Left ventricle myocardium inferior (tissue), 1 donor: ENCODE data around the gene ZBED6. TPM values are rescaled to one million over a fixed set of nuclear protein-coding genes. Genes with fewer than 3 reads are reported as not detected.
"Not testable (repeated sequence)": the region's sequence is repeated elsewhere in the genome, so short reads cannot be mapped to it uniquely, and the experiment has no call there.

Source experiments
- DNase-seq: peaks from one replicate; pipeline ENCODE4 v3.0.0-alpha.2; 2020
- H3K27ac ChIP-seq: fragments of 200-600 bp; replicated peaks from 2 replicates; pipeline ENCODE4 v1.8.0; 2021
- H3K27me3 ChIP-seq: fragments of 200-600 bp; 2 replicates; pipeline ENCODE4 v1.8.0; 2021; ENCODE audit warnings: low read depth
- H3K36me3 ChIP-seq: fragments of 200-600 bp; 2 replicates; pipeline ENCODE4 v1.8.0; 2021
- H3K4me1 ChIP-seq: fragments of 200-600 bp; 2 replicates; pipeline ENCODE4 v1.8.0; 2021
- H3K4me3 ChIP-seq: fragments of 200-600 bp; 2 replicates; pipeline ENCODE4 v1.8.0; 2021; ENCODE audit warnings: mild to moderate bottlenecking, moderate library complexity
- H3K9me3 ChIP-seq: fragments of 200-600 bp; replicated peaks from 2 replicates; pipeline ENCODE4 v1.8.0; 2021
- intact Hi-C: fragments of 100-400 bp; cut with micrococcal nuclease; formaldehyde crosslinking; loops from one replicate; pipeline ENCODE4 v1.11.0; 2022
- total RNA-seq: library from RNA; stranded (reverse); fragmentation: NEBNext Ultra II Directional; extraction: Animal tissue kit (Norgen Biotek cat#: 25700); gene quantifications from one replicate; pipeline ENCODE4 v1.2.1, GENCODE V29; 2021
- TF ChIP-seq, protein P1 (sequence below): fragments of 200-600 bp; IDR thresholded peaks from 2 replicates; pipeline ENCODE4 v1.8.0; 2021; ENCODE audit warnings: antibody characterized with exemption, mild to moderate bottlenecking, borderline replicate concordance
- donor health status: DM: no; HTN: yes; CAD: no; lungs with severe emphysema.

ZBED6 gene
- total RNA-seq, 1 donor from 2014 or later: 11.1 TPM

DNA sequence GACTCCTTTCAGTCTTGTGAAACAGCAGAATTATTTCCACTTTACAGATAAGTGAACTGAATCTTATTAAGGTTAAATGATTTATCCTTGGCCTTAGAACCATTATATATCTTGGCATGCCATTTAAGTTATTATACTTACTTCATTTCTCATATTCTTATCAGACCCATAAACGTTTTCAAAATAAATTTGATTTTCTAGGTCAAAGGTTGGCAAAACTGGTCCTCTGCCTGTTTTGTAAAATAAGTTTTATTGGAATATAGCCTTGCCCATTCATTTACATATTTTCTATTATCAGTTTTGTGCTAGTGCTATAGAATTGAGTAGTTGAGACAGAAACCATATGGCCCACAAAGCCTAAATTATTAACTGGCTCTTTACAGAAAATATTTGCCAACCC is 33.1 kb downstream of the ZBED6 start:
- H3K36me3 ChIP-seq: peaks cover 81% of the 10 kb centered on the region
- intact Hi-C loops: no loop called here
- no peaks in the 10 kb centered on the region for H3K4me1 ChIP-seq
- no peak overlapping the region for H3K27ac ChIP-seq
- no peaks in the 10 kb centered on the region for H3K27me3 ChIP-seq
- H3K9me3 ChIP-seq: no peaks in the 10 kb centered on the region
- DNase-seq: no peak
- H3K4me3 ChIP-seq: no peak overlapping the region
- TF ChIP-seq, protein P1, sequence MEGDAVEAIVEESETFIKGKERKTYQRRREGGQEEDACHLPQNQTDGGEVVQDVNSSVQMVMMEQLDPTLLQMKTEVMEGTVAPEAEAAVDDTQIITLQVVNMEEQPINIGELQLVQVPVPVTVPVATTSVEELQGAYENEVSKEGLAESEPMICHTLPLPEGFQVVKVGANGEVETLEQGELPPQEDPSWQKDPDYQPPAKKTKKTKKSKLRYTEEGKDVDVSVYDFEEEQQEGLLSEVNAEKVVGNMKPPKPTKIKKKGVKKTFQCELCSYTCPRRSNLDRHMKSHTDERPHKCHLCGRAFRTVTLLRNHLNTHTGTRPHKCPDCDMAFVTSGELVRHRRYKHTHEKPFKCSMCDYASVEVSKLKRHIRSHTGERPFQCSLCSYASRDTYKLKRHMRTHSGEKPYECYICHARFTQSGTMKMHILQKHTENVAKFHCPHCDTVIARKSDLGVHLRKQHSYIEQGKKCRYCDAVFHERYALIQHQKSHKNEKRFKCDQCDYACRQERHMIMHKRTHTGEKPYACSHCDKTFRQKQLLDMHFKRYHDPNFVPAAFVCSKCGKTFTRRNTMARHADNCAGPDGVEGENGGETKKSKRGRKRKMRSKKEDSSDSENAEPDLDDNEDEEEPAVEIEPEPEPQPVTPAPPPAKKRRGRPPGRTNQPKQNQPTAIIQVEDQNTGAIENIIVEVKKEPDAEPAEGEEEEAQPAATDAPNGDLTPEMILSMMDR: no peak

- DNase-seq, H3K4me3 ChIP-seq, intact Hi-C loops, H3K27me3 ChIP-seq, H3K4me1 ChIP-seq, H3K9me3 ChIP-seq: not testable (repeated sequence)
- H3K27ac ChIP-seq: peak overlapping the region; percentile 36
- peaks cover 85% of the 10 kb centered on the region for H3K36me3 ChIP-seq
Observed at GRCh38 chr1:203829247-203829646, 33.8 kb downstream of the ZBED6 start.

- DNase-seq: no peak
- H3K36me3 ChIP-seq: peaks cover 100% of the 10 kb centered on the region
- H3K9me3 ChIP-seq: no peaks in the 10 kb centered on the region
- no peak overlapping the region for H3K27ac ChIP-seq
- H3K27me3 ChIP-seq: no peaks in the 10 kb centered on the region
- TF ChIP-seq, protein P1: no peak
- intact Hi-C loops: no loop called here
- H3K4me3 ChIP-seq: no peak overlapping the region
- peaks cover 12% of the 10 kb centered on the region for H3K4me1 ChIP-seq
Observed at GRCh38 chr1:203835476-203835875, 40.1 kb downstream of the ZBED6 start.

- Histone ChIP-seq H3K27ac (peak overlapping the region; percentile 5), H3K4me1 (peaks cover 12% of the 10 kb centered on the region), H3K36me3 (peaks cover 98% of the 10 kb centered on the region), H3K27me3 (no peaks in the 10 kb centered on the region), H3K9me3 (no peaks in the 10 kb centered on the region), H3K4me3 (no peak overlapping the region)
- TF ChIP-seq, protein P1: no peak
- intact Hi-C loops: no loop called here
- no peak for DNase-seq
Observed at GRCh38 chr1:203839081-203839480, 43.7 kb downstream of the ZBED6 start.

GRCh38 chr1:203840208-203840808 is 44.9 kb downstream of the ZBED6 start:
- TF ChIP-seq, protein P1: no peak
- Histone ChIP-seq H3K27ac (no peak overlapping the region), H3K4me3 (no peak overlapping the region), H3K36me3 (peaks cover 93% of the 10 kb centered on the region), H3K27me3 (no peaks in the 10 kb centered on the region), H3K9me3 (no peaks in the 10 kb centered on the region), H3K4me1 (peaks cover 12% of the 10 kb centered on the region)
- DNase-seq: no peak
- intact Hi-C loops: no loop called here

GRCh38 chr1:203842559-203842876 is 47.1 kb downstream of the ZBED6 start:
- Histone ChIP-seq H3K27me3 (no peaks in the 10 kb centered on the region), H3K4me1 (peaks cover 12% of the 10 kb centered on the region), H3K27ac (no peak overlapping the region), H3K4me3 (no peak overlapping the region), H3K36me3 (peaks cover 90% of the 10 kb centered on the region), H3K9me3 (no peaks in the 10 kb centered on the region)
- TF ChIP-seq, protein P1: no peak
- DNase-seq: no peak
- intact Hi-C loops: no loop called here
